Measurements from ENCODE around the gene B4GALT5.

DNA sequence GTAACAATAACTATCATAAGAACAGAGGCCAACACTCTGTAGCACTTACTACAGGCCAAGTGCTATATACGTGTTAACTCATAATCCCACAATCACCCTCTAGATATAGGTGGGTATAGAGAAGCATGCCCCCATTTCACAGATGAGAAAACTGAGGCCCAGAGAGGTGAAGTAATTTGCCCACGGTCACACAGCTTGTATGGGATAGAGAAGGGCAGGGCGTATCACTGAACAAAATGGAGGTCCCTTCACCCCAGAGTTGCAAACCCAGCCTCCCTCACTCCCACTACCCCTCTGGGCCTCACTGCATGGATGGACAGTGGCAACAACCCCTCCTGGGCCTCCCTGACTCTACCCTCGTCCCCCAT is 113.9 kb downstream of the B4GALT5 start:
- no peak for TF ChIP-seq POLR2A (IDR thresholded peaks at IDR 0.05)
- TF ChIP-seq, protein P1, sequence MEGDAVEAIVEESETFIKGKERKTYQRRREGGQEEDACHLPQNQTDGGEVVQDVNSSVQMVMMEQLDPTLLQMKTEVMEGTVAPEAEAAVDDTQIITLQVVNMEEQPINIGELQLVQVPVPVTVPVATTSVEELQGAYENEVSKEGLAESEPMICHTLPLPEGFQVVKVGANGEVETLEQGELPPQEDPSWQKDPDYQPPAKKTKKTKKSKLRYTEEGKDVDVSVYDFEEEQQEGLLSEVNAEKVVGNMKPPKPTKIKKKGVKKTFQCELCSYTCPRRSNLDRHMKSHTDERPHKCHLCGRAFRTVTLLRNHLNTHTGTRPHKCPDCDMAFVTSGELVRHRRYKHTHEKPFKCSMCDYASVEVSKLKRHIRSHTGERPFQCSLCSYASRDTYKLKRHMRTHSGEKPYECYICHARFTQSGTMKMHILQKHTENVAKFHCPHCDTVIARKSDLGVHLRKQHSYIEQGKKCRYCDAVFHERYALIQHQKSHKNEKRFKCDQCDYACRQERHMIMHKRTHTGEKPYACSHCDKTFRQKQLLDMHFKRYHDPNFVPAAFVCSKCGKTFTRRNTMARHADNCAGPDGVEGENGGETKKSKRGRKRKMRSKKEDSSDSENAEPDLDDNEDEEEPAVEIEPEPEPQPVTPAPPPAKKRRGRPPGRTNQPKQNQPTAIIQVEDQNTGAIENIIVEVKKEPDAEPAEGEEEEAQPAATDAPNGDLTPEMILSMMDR (IDR thresholded peaks at IDR 0.05): no peak
